D721Med (cell line): ENCODE data around the gene ATIC.

Experiments
- DNase-seq: peaks from one replicate; pipeline ENCODE4 v3.0.0; 2011; ENCODE audit warnings: low spot score; ENCODE audit not compliant: insufficient read length
- FAIRE-seq: peaks from 2 replicates; lab custom pipeline; 2011; peaks lifted over from hg19 to GRCh38; lab: Jason Lieb, UNC
- CTCF ChIP-seq: IDR thresholded peaks from 2 replicates; pipeline ENCODE4 v1.5.1; 2012; ENCODE audit warnings: mild to moderate bottlenecking, control low read depth; ENCODE audit not compliant: insufficient read depth; ENCODE audit errors: missing control alignments

ATIC gene

GRCh38 chr2:215363039-215363438, 51.2 kb downstream of the ATIC start:
- DNase-seq (no peak), FAIRE-seq (no peak)
- TF ChIP-seq CTCF: no peak

- no peak for FAIRE-seq
- no peak for DNase-seq
- TF ChIP-seq CTCF: no peak
Measured at GRCh38 chr2:215363461-215364156, 51.8 kb downstream of the ATIC start.

- FAIRE-seq: no peak
- no peak for TF ChIP-seq CTCF
Measured at GRCh38 chr2:215364157-215365155, 52.6 kb downstream of the ATIC start.

GRCh38 chr2:215365184-215365658, 53.4 kb downstream of the ATIC start:
- FAIRE-seq (no peak), DNase-seq (no peak)
- no peak for TF ChIP-seq CTCF

More at GRCh38 chr2:215364157-215365155, 52.6 kb downstream of the ATIC start:
- no peak for DNase-seq

GRCh38 chr2:215366440-215367032, 54.7 kb downstream of the ATIC start:
- TF ChIP-seq CTCF: no peak
- DNase-seq (no peak), FAIRE-seq (no peak)

GRCh38 chr2:215367662-215368492, 56.0 kb downstream of the ATIC start:
- DNase-seq (no peak), FAIRE-seq (no peak)
- no peak for TF ChIP-seq CTCF
